GM23338 (cell line): Measurements from ENCODE around the gene NTRK3. TPM values are rescaled to one million over a fixed set of nuclear protein-coding genes. Genes with fewer than 3 reads are reported as not detected.

Experiments
- ATAC-seq: fragments of 200-7000 bp; cut with Tn5 transposase; 3 replicates; pipeline ENCODE4 v1.9.1; 2020
- DNase-seq: peaks from one replicate; pipeline ENCODE4 v3.0.0-alpha.2; 2015; ENCODE audit warnings: low spot score
- H2AFZ ChIP-seq: fragments of 200-600 bp; sonication (generic); 2 replicates; pipeline ENCODE4 v1.8.0; 2016; ENCODE audit warnings: antibody characterized with exemption, mild to moderate bottlenecking, moderate library complexity
- H3F3A ChIP-seq: fragments of 200-600 bp; sonication (generic); replicated peaks from 2 replicates; pipeline ENCODE4 v1.8.0; 2017; ENCODE audit warnings: antibody characterized with exemption, mixed run types, low read depth
- H3K27ac ChIP-seq: fragments of 200-600 bp; sonication (generic); 2 replicates; pipeline ENCODE4 v1.6.1; 2016; ENCODE audit warnings: low read depth
- H3K27me3 ChIP-seq: fragments of 200-600 bp; sonication (generic); 2 replicates; pipeline ENCODE4 v1.8.0; 2016; ENCODE audit warnings: mild to moderate bottlenecking, mixed run types, moderate library complexity; ENCODE audit not compliant: insufficient read depth
- H3K36me3 ChIP-seq: fragments of 200-600 bp; sonication (generic); 2 replicates; pipeline ENCODE4 v1.8.0; 2016; ENCODE audit warnings: mild to moderate bottlenecking; ENCODE audit not compliant: insufficient read depth
- H3K4me1 ChIP-seq: fragments of 200-600 bp; sonication (generic); 2 replicates; pipeline ENCODE4 v1.8.0; 2016; ENCODE audit warnings: mild to moderate bottlenecking, moderate library complexity; ENCODE audit not compliant: insufficient read depth
- H3K4me2 ChIP-seq: fragments of 200-600 bp; sonication (generic); 2 replicates; pipeline ENCODE4 v1.7.1; 2017; ENCODE audit warnings: mixed run types
- H3K4me3 ChIP-seq: fragments of 200-600 bp; sonication (generic); 2 replicates; pipeline ENCODE4 v1.6.1; 2016; ENCODE audit warnings: mixed run types
- H3K79me2 ChIP-seq: fragments of 200-600 bp; sonication (generic); replicated peaks from 2 replicates; pipeline ENCODE4 v1.8.0; 2017; ENCODE audit warnings: mild to moderate bottlenecking; ENCODE audit not compliant: insufficient read depth
- H3K9me2 ChIP-seq: fragments of 200-600 bp; sonication (generic); 2 replicates; pipeline ENCODE4 v1.8.0; 2017; ENCODE audit not compliant: insufficient read depth
- H4K20me1 ChIP-seq: fragments of 200-600 bp; sonication (generic); replicated peaks from 2 replicates; pipeline ENCODE4 v1.8.0; 2017; ENCODE audit warnings: mild to moderate bottlenecking; ENCODE audit not compliant: insufficient read depth
- H3K27ac Mint-ChIP-seq: 2 replicates; pipeline ENCODE4 v1.8.0; 2020; ENCODE audit warnings: inconsistent platforms, mild to moderate bottlenecking, moderate library complexity, mixed read lengths
- H3K27me3 Mint-ChIP-seq: 3 replicates; pipeline ENCODE4 v1.8.0; 2022; ENCODE audit warnings: low read depth, mild to moderate bottlenecking, moderate library complexity, mixed read lengths, inconsistent platforms; ENCODE audit not compliant: insufficient read depth, poor library complexity
- H3K36me3 Mint-ChIP-seq: 3 replicates; pipeline ENCODE4 v1.8.0; 2021; ENCODE audit warnings: low read depth, mild to moderate bottlenecking, inconsistent platforms, moderate library complexity, mixed read lengths
- H3K4me1 Mint-ChIP-seq: 3 replicates; pipeline ENCODE4 v1.8.0; 2020; ENCODE audit warnings: mild to moderate bottlenecking, inconsistent platforms, mixed read lengths
- H3K4me3 Mint-ChIP-seq: 3 replicates; pipeline ENCODE4 v1.8.0; 2021; ENCODE audit warnings: moderate library complexity, mild to moderate bottlenecking, inconsistent platforms, mixed read lengths
- H3K9me3 Mint-ChIP-seq: 3 replicates; pipeline ENCODE4 v1.8.0; 2020; ENCODE audit warnings: moderate library complexity, mild to moderate bottlenecking, inconsistent platforms, mixed read lengths
- CREB1 ChIP-seq: fragments of 250-450 bp; sonication (Bioruptor Pico); IDR thresholded peaks from 2 replicates; pipeline ENCODE4 v1.5.0; 2020; ENCODE audit warnings: low read depth, mild to moderate bottlenecking, moderate library complexity
- CTCF ChIP-seq, 2 experiments: fragments of 200-600 bp in 1 of 2; sonication (generic) in 1 of 2; conservative IDR thresholded peaks; 2 replicates each; pipeline versions ENCODE4 v1.5.1 to v1.6.1; 2016 to 2017; ENCODE audit warnings: antibody characterized with exemption in 2 of 2, low read depth in 2 of 2, mild to moderate bottlenecking in 2 of 2, moderate library complexity in 1 of 2
- ETS1 ChIP-seq: IDR thresholded peaks from 2 replicates; pipeline ENCODE4 v1.6.1; 2016; ENCODE audit warnings: antibody characterized with exemption
- EZH2 ChIP-seq: fragments of 200-600 bp; sonication (generic); IDR thresholded peaks from one replicate; pipeline ENCODE4 v1.8.0; 2017; ENCODE audit warnings: antibody characterized with exemption, mild to moderate bottlenecking, low read depth; ENCODE audit not compliant: unreplicated experiment
- EZH2phosphoT487 ChIP-seq: fragments of 200-600 bp; sonication (generic); IDR thresholded peaks from one replicate; pipeline ENCODE4 v1.8.1; 2018; ENCODE audit warnings: antibody characterized with exemption; ENCODE audit not compliant: unreplicated experiment
- JUNB ChIP-seq: IDR thresholded peaks from one replicate; pipeline ENCODE4 v1.6.1; 2016; ENCODE audit warnings: antibody characterized with exemption; ENCODE audit not compliant: unreplicated experiment
- NANOG ChIP-seq: IDR thresholded peaks from 2 replicates; pipeline ENCODE4 v1.6.1; 2016; ENCODE audit warnings: antibody characterized with exemption, borderline replicate concordance
- POLR2AphosphoS5 ChIP-seq: IDR thresholded peaks from 2 replicates; pipeline ENCODE4 v1.6.1; 2016; ENCODE audit warnings: antibody characterized with exemption, low read depth
- REST ChIP-seq: IDR thresholded peaks from one replicate; pipeline ENCODE4 v1.6.1; 2018; ENCODE audit warnings: antibody characterized with exemption; ENCODE audit not compliant: unreplicated experiment
- STAT1 ChIP-seq: IDR thresholded peaks from one replicate; pipeline ENCODE4 v1.6.1; 2016; ENCODE audit warnings: antibody characterized with exemption; ENCODE audit not compliant: unreplicated experiment
- ZNF114 ChIP-seq: fragments of 250-450 bp; sonication (Bioruptor Pico); IDR thresholded peaks from 2 replicates; pipeline ENCODE4 v1.5.0; 2020; ENCODE audit warnings: mild to moderate bottlenecking, moderate library complexity
- ZNF331 ChIP-seq: fragments of 250-450 bp; sonication (Bioruptor Pico); IDR thresholded peaks from 2 replicates; pipeline ENCODE4 v1.5.0; 2020; ENCODE audit warnings: low read depth, mild to moderate bottlenecking, moderate library complexity
- ZNF462 ChIP-seq: fragments of 250-450 bp; sonication (Bioruptor Pico); IDR thresholded peaks from 2 replicates; pipeline ENCODE4 v1.5.0; 2020; ENCODE audit warnings: mild to moderate bottlenecking, moderate library complexity
- polyA plus RNA-seq: library from polyadenylated mRNA; unstranded; fragments of >200 nt; fragmentation: Nextera tagmentation; extraction: Ambion mirVana; gene quantifications from 2 replicates; pipeline ENCODE4 v1.2.1, GENCODE V29; 2016
- total RNA-seq: library from RNA; depleted of rRNA; stranded (reverse); fragments of >200 nt; shearing (Covaris generic); gene quantifications from 2 replicates; pipeline ENCODE4 v1.2.3, GENCODE V29; 2014

The NTRK3 gene
- total and polyA plus RNA-seq, 2 experiments from 2014 or later: 3.1 to 5.3 TPM

GRCh38 chr15:88161636-88162035 is 94.9 kb downstream of the NTRK3 start:
- Histone ChIP-seq H3K9me2 (no peaks in the 10 kb centered on the region), H3K27ac (no peak overlapping the region), H3K36me3 (no peaks in the 10 kb centered on the region), H3K27me3 (no peaks in the 10 kb centered on the region), H4K20me1 (no peaks in the 10 kb centered on the region), H3K79me2 (no peaks in the 10 kb centered on the region), H3K4me3 (no peak overlapping the region), H2AFZ (no peak overlapping the region), H3K4me2 (no peak overlapping the region), H3F3A (no peaks in the 10 kb centered on the region), H3K4me1 (no peaks in the 10 kb centered on the region)
- DNase-seq (no peak), ATAC-seq (no peak)
- no peak for TF ChIP-seq NANOG
- TF ChIP-seq ZNF114 (CRISPR knock-in tag): no peak
- no peak for TF ChIP-seq EZH2phosphoT487
- TF ChIP-seq ETS1: no peak
- TF ChIP-seq REST: no peak
- TF ChIP-seq STAT1: no peak
- no peak for TF ChIP-seq ZNF462
- TF ChIP-seq CTCF (conservative IDR thresholded peaks at IDR 0.05; ENCODE audit: low read depth in 2 of 2): no peak
- TF ChIP-seq CREB1 (CRISPR knock-in tag): no peak
- TF ChIP-seq ZNF331 (CRISPR knock-in tag): no peak
- no peak for TF ChIP-seq POLR2AphosphoS5
- no peak for TF ChIP-seq EZH2
- TF ChIP-seq JUNB: no peak
- Mint-ChIP-seq H3K9me3 (no peaks in the 10 kb centered on the region), H3K4me1 (no peaks in the 10 kb centered on the region), H3K36me3 (no peaks in the 10 kb centered on the region), H3K27me3 (peaks cover 4% of the 10 kb centered on the region), H3K27ac (no peak overlapping the region), H3K4me3 (no peak overlapping the region)
